NB4 (cell line): ENCODE data around the gene DCLK1.

Experiments
- CTCF ChIP-seq: IDR thresholded peaks from one replicate; pipeline ENCODE4 v1.5.1; 2012; ENCODE audit warnings: low read depth, low read length
- MAX ChIP-seq: IDR thresholded peaks from 2 replicates; pipeline ENCODE4 v1.6.1; 2011; ENCODE audit warnings: low read depth, low read length
- POLR2A ChIP-seq: IDR thresholded peaks from 2 replicates; pipeline ENCODE4 v1.6.1; 2011; ENCODE audit warnings: mild to moderate bottlenecking; ENCODE audit not compliant: insufficient read length; ENCODE audit errors: extremely low read depth

GRCh38 chr13:36131222-36131930 is at the start of gene DCLK1:
- TF ChIP-seq CTCF (no peak), POLR2A (no peak), MAX (no peak)
